ENCODE data around the gene NEDD8. TPM values are rescaled to one million over a fixed set of nuclear protein-coding genes. Genes with fewer than 3 reads are reported as not detected.

NEDD8 gene
- total RNA-seq, 1 experiment from 2014 or later, result 214 TPM

GRCh38 chr14:24253936-24254335, 21.8 kb upstream of the NEDD8 start:
- Histone ChIP-seq H4K8ac (replicated peaks; ENCODE audit: insufficient read length, low read depth, low read length) (no peak overlapping the region), H3K56ac (ENCODE audit: insufficient read length, low read depth, low read length) (no peak overlapping the region), H2BK12ac (ENCODE audit: insufficient read length, low read depth, low read length) (no peak overlapping the region), H3K18ac (ENCODE audit: insufficient read length, low read depth, low read length) (no peak overlapping the region), H3K9ac (ENCODE audit: extremely low read depth, insufficient read length, low read length) (no peak overlapping the region), H2BK5ac (ENCODE audit: insufficient read length, low read length) (no peak overlapping the region), H3K23me2 (ENCODE audit: insufficient read length, low read depth, low read length, poor library complexity, severe bottlenecking) (no peaks in the 10 kb centered on the region), H4K91ac (ENCODE audit: insufficient read length, low read depth, low read length) (no peak overlapping the region), H3K4me1 (ENCODE audit: insufficient read depth, low read length) (no peaks in the 10 kb centered on the region), H2BK15ac (ENCODE audit: low read depth, low read length) (no peak overlapping the region), H2AK5ac (ENCODE audit: insufficient read length, low read length) (no peak overlapping the region), H4K20me1 (ENCODE audit: control insufficient read depth, insufficient read depth, insufficient read length) (no peaks in the 10 kb centered on the region), H3K79me1 (ENCODE audit: insufficient read depth, low read depth, low read length, poor library complexity, severe bottlenecking) (no peaks in the 10 kb centered on the region), H3K27me3 (ENCODE audit: insufficient read depth, low read length) (no peaks in the 10 kb centered on the region), H3K4ac (ENCODE audit: low read depth, low read length) (no peak overlapping the region), H2BK120ac (ENCODE audit: low read depth, low read length, poor library complexity, severe bottlenecking) (no peak overlapping the region), H3K79me2 (ENCODE audit: insufficient read depth, low read length) (no peaks in the 10 kb centered on the region), H3K14ac (ENCODE audit: insufficient read depth, low read length) (no peak overlapping the region), H3T11ph (ENCODE audit: low read length) (no peak overlapping the region), H4K5ac (ENCODE audit: insufficient read length, low read depth, low read length) (no peak overlapping the region), H3K27ac (ENCODE audit: insufficient read length, low read depth, low read length) (no peak overlapping the region), H3K4me2 (ENCODE audit: insufficient read depth, insufficient read length, low read length) (no peak overlapping the region), H2BK20ac (ENCODE audit: low read depth, low read length, poor library complexity, severe bottlenecking) (no peak overlapping the region), H3K23ac (ENCODE audit: insufficient read length, low read depth, low read length) (no peak overlapping the region), H3K9me3 (ENCODE audit: control insufficient read depth, low read depth, low read length) (no peaks in the 10 kb centered on the region), H2AFZ (ENCODE audit: low read length) (no peak overlapping the region)
- no peak for TF ChIP-seq CTCF (conservative IDR thresholded peaks at IDR 0.05)
- Mint-ChIP-seq H3K36me3 (ENCODE audit: insufficient read depth in 1 of 3, low read depth in 3 of 3) (no peaks in the 10 kb centered on the region), H3K4me1 (no peaks in the 10 kb centered on the region; a peak in 1 of 4 replicates), H3K27me3 (ENCODE audit: low read depth) (no peaks in the 10 kb centered on the region; the same call in 1 of the 2 replicates), H3K9me3 (no peaks in the 10 kb centered on the region), H3K27ac (peak overlapping the region in 2 of 3 experiments; percentile 12 to 21; a peak in 1 of 7 replicates), H3K4me3 (no peak overlapping the region)
- DNase-seq, result peak; percentile 10
- no CpG with 5 or more reads among the region's 7 CpGs for WGBS (ENCODE audit: extremely low coverage, insufficient read length, low lambda C conversion rate)
